Measurements from ENCODE around the gene KAT8. TPM values are rescaled to one million over a fixed set of nuclear protein-coding genes. Genes with fewer than 3 reads are reported as not detected.
A peak's percentile ranks its signal among the peaks of the same experiment; 100 is the strongest.
"Not testable (repeated sequence)": the region's sequence is repeated elsewhere in the genome, so short reads cannot be mapped to it uniquely, and the experiment has no call there.

The KAT8 gene
- total RNA-seq, 2 experiments from 2014 or later: 55.6 to 58.7 TPM

DNA sequence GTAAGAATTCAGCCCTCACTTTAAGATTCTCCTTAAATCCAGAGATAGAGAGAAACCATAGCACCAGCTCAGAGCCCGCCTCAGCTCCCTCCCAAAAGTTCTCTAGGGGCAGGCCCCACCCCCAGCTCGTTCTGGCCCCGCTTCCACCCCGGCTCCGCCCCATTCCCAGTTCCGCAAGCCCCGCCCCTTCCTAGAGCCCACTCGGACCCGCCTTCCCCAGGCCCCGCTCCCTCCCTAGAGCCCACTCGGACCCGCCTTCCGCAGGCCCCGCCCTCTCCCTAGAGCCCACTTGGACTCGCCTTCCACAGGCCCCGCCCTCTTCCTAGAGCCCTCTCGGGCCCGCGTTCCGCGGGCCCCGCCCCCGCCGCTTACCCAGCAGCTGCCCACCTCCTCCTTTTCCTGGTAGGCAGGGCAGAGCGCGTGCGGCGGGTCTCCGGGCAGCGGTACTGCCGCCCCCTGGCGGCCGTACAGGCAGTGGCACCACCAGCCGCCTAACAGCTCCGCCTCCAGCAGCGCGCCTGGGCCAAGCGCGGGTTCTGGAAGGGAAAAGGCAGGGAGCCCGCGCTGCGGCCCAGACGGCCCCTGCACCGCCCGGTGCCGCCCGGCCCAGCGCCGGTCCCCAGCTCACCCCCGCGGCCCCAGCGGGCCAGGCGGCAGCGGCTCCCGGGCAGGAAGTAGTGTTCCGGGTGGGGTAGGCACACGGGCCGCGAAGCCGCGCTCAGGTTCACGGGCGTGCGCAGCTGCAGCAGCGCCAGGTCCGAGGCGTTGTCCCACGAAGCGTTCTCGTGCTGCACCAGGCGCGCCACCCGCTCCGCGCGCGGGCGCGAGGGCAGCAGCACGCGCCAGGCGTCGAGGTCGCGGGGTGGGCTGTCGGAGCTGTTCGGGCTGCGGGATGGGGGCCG, 24.9 kb downstream of the KAT8 start:
- CTCF ChIA-PET: interaction anchor here (0.7 to 3.8 kb wide), 50 partner anchors 11 to 482 kb away, joined by 3 to 23 read pairs (median 6); partner anchors contain the start of genes BCKDK, FUS, HSD3B7 and KAT8
- peaks cover 7% of the 10 kb centered on the region for H3K4me1 Mint-ChIP-seq (ENCODE audit: low read depth)
- H3K27ac Mint-ChIP-seq: peak overlapping the region; percentile 87
- DNase-seq (peak; percentile 99), ATAC-seq (peak; percentile 99)
- H3K27me3 Mint-ChIP-seq: no peaks in the 10 kb centered on the region
- peak; percentile 72 for TF ChIP-seq CTCF (IDR thresholded peaks at IDR 0.05)
- POLR2A ChIA-PET: interaction anchor here (0.6 to 5.0 kb wide), 18 partner anchors 9 to 189 kb away, joined by 3 to 59 read pairs (median 5); partner anchors contain the start of genes BCKDK, FUS, KAT8 and PYCARD
- no peaks in the 10 kb centered on the region for H3K36me3 Mint-ChIP-seq (ENCODE audit: low read depth)
- H3K4me3 Mint-ChIP-seq: peak overlapping the region; percentile 67
- intact Hi-C loops (cut with micrococcal nuclease): no loop called here
- H3K9me3 Mint-ChIP-seq: no peaks in the 10 kb centered on the region

GRCh38 chr16:31143011-31143693, 25.7 kb downstream of the KAT8 start:
- peak overlapping the region; percentile 40 for H3K4me3 Mint-ChIP-seq
- POLR2A ChIA-PET: interaction anchor here (0.6 to 5.0 kb wide), 17 partner anchors 10 to 70 kb away, joined by 3 to 59 read pairs (median 5); partner anchors contain the start of genes BCKDK, FUS, KAT8 and PYCARD
- CTCF ChIA-PET: interaction anchor here (0.9 to 3.8 kb wide), 41 partner anchors 10 to 482 kb away, joined by 3 to 23 read pairs (median 6); partner anchors contain the start of genes BCKDK, FUS, HSD3B7 and KAT8

GRCh38 chr16:31143694-31144148, 26.3 kb downstream of the KAT8 start:
- intact Hi-C loops (cut with micrococcal nuclease): no loop called here
- TF ChIP-seq CTCF (IDR thresholded peaks at IDR 0.05): no peak
- Mint-ChIP-seq H3K27ac (peak overlapping the region; percentile 63), H3K36me3 (ENCODE audit: low read depth) (no peaks in the 10 kb centered on the region), H3K4me3 (peak overlapping the region; percentile 40), H3K4me1 (ENCODE audit: low read depth) (peaks cover 7% of the 10 kb centered on the region), H3K9me3 (no peaks in the 10 kb centered on the region), H3K27me3 (no peaks in the 10 kb centered on the region)
- CTCF ChIA-PET: interaction anchor here (0.7 to 3.8 kb wide), 10 partner anchors 26 to 194 kb away, joined by 3 to 23 read pairs (median 6); partner anchors contain the start of genes BCKDK, HSD3B7, KAT8 and VKORC1
- no peak for ATAC-seq
- POLR2A ChIA-PET: interaction anchor here (1.0 to 5.0 kb wide), 5 partner anchors 26 to 70 kb away, joined by 4 to 59 read pairs (median 6); partner anchors contain the start of genes FUS, KAT8, ZNF646 and ZNF668
- no peak for DNase-seq

More at GRCh38 chr16:31143011-31143693, 25.7 kb downstream of the KAT8 start:
- H3K27me3 Mint-ChIP-seq: no peaks in the 10 kb centered on the region
- H3K9me3 Mint-ChIP-seq: no peaks in the 10 kb centered on the region
- DNase-seq (no peak), ATAC-seq (no peak)
- peaks cover 7% of the 10 kb centered on the region for H3K4me1 Mint-ChIP-seq (ENCODE audit: low read depth)
- H3K36me3 Mint-ChIP-seq (ENCODE audit: low read depth): no peaks in the 10 kb centered on the region
- TF ChIP-seq CTCF (IDR thresholded peaks at IDR 0.05): no peak
- H3K27ac Mint-ChIP-seq: peak overlapping the region; percentile 42
- intact Hi-C loops (cut with micrococcal nuclease): no loop called here

DNA sequence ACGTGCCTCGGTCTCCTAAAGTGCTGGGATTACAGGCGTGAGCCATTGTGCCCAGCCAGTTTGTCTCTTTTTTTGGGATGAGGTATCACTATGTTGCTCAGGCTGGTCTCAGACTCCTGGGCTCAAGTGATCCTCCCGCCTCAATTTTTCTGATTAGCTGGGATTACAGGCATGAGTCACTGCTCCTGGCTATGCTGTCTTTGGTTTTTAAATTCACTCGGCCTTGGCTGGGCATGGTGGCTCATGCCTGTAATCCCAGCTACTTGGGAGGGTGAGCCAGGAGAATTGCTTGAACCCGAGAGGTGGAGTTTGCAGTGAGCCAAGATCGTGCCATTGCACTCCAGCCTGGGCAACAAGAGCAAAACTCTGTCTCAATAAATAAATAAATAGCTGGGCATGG, 27.0 kb downstream of the KAT8 start:
- H3K27ac Mint-ChIP-seq; H3K36me3 Mint-ChIP-seq (ENCODE audit: low read depth); intact Hi-C loops (cut with micrococcal nuclease); ATAC-seq; H3K9me3 Mint-ChIP-seq; H3K4me1 Mint-ChIP-seq (ENCODE audit: low read depth); H3K27me3 Mint-ChIP-seq; DNase-seq; H3K4me3 Mint-ChIP-seq: not testable (repeated sequence)
- ChIA-PET POLR2A (interaction anchor here (0.9 to 5.0 kb wide), 5 partner anchors 27 to 314 kb away, joined by 3 to 59 read pairs (median 4); partner anchors contain the start of genes FUS and KAT8), CTCF (interaction anchor here (0.7 to 3.8 kb wide), 6 partner anchors 27 to 161 kb away, joined by 3 to 23 read pairs (median 3); partner anchors contain the start of genes BCKDK, HSD3B7, KAT8 and ZNF646)
